ENCODE data around the gene SVIL. TPM values are rescaled to one million over a fixed set of nuclear protein-coding genes. Genes with fewer than 3 reads are reported as not detected.
A peak's percentile ranks its signal among the peaks of the same experiment; 100 is the strongest.

Gene SVIL
- total RNA-seq, 1 donor from 2014 or later = 25.1 TPM

GRCh38 chr10:29658984-29659965 lies 24.5 kb upstream of the SVIL start:
- H3K4me1 ChIP-seq = peaks cover 17% of the 10 kb centered on the region
- no peak for TF ChIP-seq CTCF (IDR thresholded peaks at IDR 0.05)
- TF ChIP-seq EZH2phosphoT487 (IDR thresholded peaks at IDR 0.05) = no peak
- no peak for TF ChIP-seq EZH2 (IDR thresholded peaks at IDR 0.05)
- no peak overlapping the region for H3K27ac Mint-ChIP-seq
- H3K27ac ChIP-seq = peak overlapping the region; percentile 24
- H2AFZ ChIP-seq (replicated peaks) = no peak overlapping the region
- no peaks in the 10 kb centered on the region for H3K27me3 ChIP-seq
- H3K36me3 Mint-ChIP-seq = peaks cover 39% of the 10 kb centered on the region
- H3K9me3 ChIP-seq (ENCODE audit: low read depth) = no peaks in the 10 kb centered on the region
- H3K27me3 Mint-ChIP-seq (ENCODE audit: insufficient read depth, low read depth) = no peaks in the 10 kb centered on the region
- H3K4me3 ChIP-seq = no peak overlapping the region
- H3K36me3 ChIP-seq = peaks cover 9% of the 10 kb centered on the region
- no peak overlapping the region for H3K9ac ChIP-seq
- DNase-seq (ENCODE audit: low spot score) = peak; percentile 36
- H3K4me1 Mint-ChIP-seq = peaks cover 25% of the 10 kb centered on the region
- peaks cover 14% of the 10 kb centered on the region for H3F3A ChIP-seq (ENCODE audit: low read depth)
- H3K79me2 ChIP-seq (ENCODE audit: low read depth) = peaks cover 8% of the 10 kb centered on the region
- H4K20me1 ChIP-seq (ENCODE audit: low read depth) = no peaks in the 10 kb centered on the region
- no peak overlapping the region for H3K4me3 Mint-ChIP-seq
- H3K4me2 ChIP-seq = no peak overlapping the region
- peaks cover 31% of the 10 kb centered on the region for H3K9me3 Mint-ChIP-seq

DNA sequence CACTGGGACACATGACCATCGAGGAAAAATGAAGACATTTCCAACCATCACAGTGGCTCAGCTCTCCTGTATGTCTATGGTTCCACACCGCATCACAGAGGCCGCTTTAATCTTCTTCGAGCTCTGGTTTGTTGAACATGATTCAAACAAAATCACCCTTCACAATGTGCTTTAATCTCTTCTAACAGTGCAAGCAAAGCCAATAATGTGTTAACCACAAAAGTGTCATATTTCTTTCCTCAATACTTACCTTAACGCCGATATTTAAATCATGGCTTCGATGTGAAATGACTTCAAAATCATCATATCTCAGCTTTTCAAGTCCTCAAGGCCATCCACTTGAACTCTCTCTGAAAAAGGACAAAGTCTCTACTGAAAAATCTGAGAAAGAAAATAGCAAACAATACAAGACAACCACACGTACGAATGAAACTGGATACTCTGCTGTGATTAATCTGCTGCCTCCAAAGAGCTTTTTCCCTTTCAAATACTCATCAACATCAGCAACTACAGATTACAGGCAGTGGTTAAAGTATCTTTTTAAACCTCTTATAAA lies 23.0 kb upstream of the SVIL start:
- no peak overlapping the region for H2AFZ ChIP-seq (replicated peaks)
- Mint-ChIP-seq H3K4me1 (peaks cover 25% of the 10 kb centered on the region), H3K27me3 (ENCODE audit: insufficient read depth, low read depth) (no peaks in the 10 kb centered on the region), H3K36me3 (peaks cover 48% of the 10 kb centered on the region), H3K9me3 (peaks cover 38% of the 10 kb centered on the region), H3K27ac (no peak overlapping the region), H3K4me3 (no peak overlapping the region)
- H3F3A ChIP-seq (ENCODE audit: low read depth) = peaks cover 14% of the 10 kb centered on the region
- H3K36me3 ChIP-seq = peaks cover 9% of the 10 kb centered on the region
- no peak overlapping the region for H3K4me3 ChIP-seq
- H3K27ac ChIP-seq = no peak overlapping the region
- no peaks in the 10 kb centered on the region for H3K9me3 ChIP-seq (ENCODE audit: low read depth)
- peaks cover 17% of the 10 kb centered on the region for H3K4me1 ChIP-seq
- DNase-seq (ENCODE audit: low spot score) = no peak
- no peak overlapping the region for H3K4me2 ChIP-seq
- H3K9ac ChIP-seq = no peak overlapping the region
- H4K20me1 ChIP-seq (ENCODE audit: low read depth) = no peaks in the 10 kb centered on the region
- TF ChIP-seq EZH2phosphoT487 (IDR thresholded peaks at IDR 0.05) (no peak), EZH2 (IDR thresholded peaks at IDR 0.05) (no peak), CTCF (IDR thresholded peaks at IDR 0.05) (no peak)
- H3K79me2 ChIP-seq (ENCODE audit: low read depth) = peaks cover 8% of the 10 kb centered on the region
- no peaks in the 10 kb centered on the region for H3K27me3 ChIP-seq

GRCh38 chr10:29656451-29656992 lies 21.8 kb upstream of the SVIL start:
- Mint-ChIP-seq H3K27me3 (ENCODE audit: insufficient read depth, low read depth) (no peaks in the 10 kb centered on the region), H3K4me3 (no peak overlapping the region), H3K9me3 (peaks cover 46% of the 10 kb centered on the region), H3K36me3 (peaks cover 59% of the 10 kb centered on the region), H3K27ac (no peak overlapping the region), H3K4me1 (peaks cover 22% of the 10 kb centered on the region)
- no peak for DNase-seq (ENCODE audit: low spot score)
- H3F3A ChIP-seq (ENCODE audit: low read depth) = peaks cover 14% of the 10 kb centered on the region
- H3K27ac ChIP-seq = no peak overlapping the region
- TF ChIP-seq EZH2phosphoT487 (IDR thresholded peaks at IDR 0.05) (no peak), EZH2 (IDR thresholded peaks at IDR 0.05) (no peak), CTCF (IDR thresholded peaks at IDR 0.05) (no peak)
- no peaks in the 10 kb centered on the region for H3K9me3 ChIP-seq (ENCODE audit: low read depth)
- no peak overlapping the region for H3K4me2 ChIP-seq
- peaks cover 13% of the 10 kb centered on the region for H3K4me1 ChIP-seq
- peaks cover 8% of the 10 kb centered on the region for H3K79me2 ChIP-seq (ENCODE audit: low read depth)
- no peaks in the 10 kb centered on the region for H4K20me1 ChIP-seq (ENCODE audit: low read depth)
- no peak overlapping the region for H2AFZ ChIP-seq (replicated peaks)
- no peak overlapping the region for H3K4me3 ChIP-seq
- no peak overlapping the region for H3K9ac ChIP-seq
- H3K27me3 ChIP-seq = no peaks in the 10 kb centered on the region
- H3K36me3 ChIP-seq = peaks cover 9% of the 10 kb centered on the region
